ENCODE results near the gene ZNF541. TPM values are rescaled to one million over a fixed set of nuclear protein-coding genes. Genes with fewer than 3 reads are reported as not detected.

ZNF541 gene
- total and polyA plus RNA-seq, 11 donors, result 0.15 to 3.8 (median 1.1) TPM

GRCh38 chr19:47541518-47541917, 31.4 kb downstream of the ZNF541 start:
- no peak overlapping the region for H3K4me3 ChIP-seq
- peaks cover 0 to 16% (median 5%) of the 10 kb centered on the region in 12 donors for H3K4me1 ChIP-seq
- no peaks in the 10 kb centered on the region for H3K9me3 ChIP-seq
- peaks cover 0 to 25% (median 12%) of the 10 kb centered on the region in 9 donors for H3K27me3 ChIP-seq
- H3K36me3 ChIP-seq, result no peaks in the 10 kb centered on the region
- ATAC-seq, result no peak
- peak overlapping the region in 9 of 12 donors; percentile 4 to 88 (median 68) for H3K27ac ChIP-seq
- no peak for TF ChIP-seq POLR2A (IDR thresholded peaks at IDR 0.05)
- TF ChIP-seq CTCF (IDR thresholded peaks at IDR 0.05), result no peak
- intact Hi-C loops (cut with DNase I), result no loop called here
- no peak for DNase-seq
- 68 to 80% (median 72%) methylated on average over 6 of the region's 6 CpGs for WGBS, 4 donors

- Histone ChIP-seq H3K4me1 (peaks cover 0 to 16% (median 5%) of the 10 kb centered on the region in 12 donors), H3K9me3 (no peaks in the 10 kb centered on the region), H3K36me3 (no peaks in the 10 kb centered on the region), H3K27me3 (peaks cover 0 to 23% (median 12%) of the 10 kb centered on the region in 9 donors), H3K4me3 (no peak overlapping the region), H3K27ac (peak overlapping the region in 1 of 12 donors; percentile 88)
- ATAC-seq (no peak), DNase-seq (no peak)
- 56 to 75% (median 69%) methylated on average over 4 of the region's 4 CpGs for WGBS, 4 donors
- intact Hi-C loops (cut with DNase I), result no loop called here
- TF ChIP-seq CTCF (IDR thresholded peaks at IDR 0.05) (peak in 2 of 12 donors; percentile 17 to 35), POLR2A (IDR thresholded peaks at IDR 0.05) (no peak)
These were observed 32.2 kb downstream of the ZNF541 start for GRCh38 chr19:47540748-47541147.

- 55 to 67% (median 64%) methylated on average over 12 of the region's 12 CpGs for WGBS, 4 donors
- Histone ChIP-seq H3K27me3 (peaks cover 0 to 14% (median 3%) of the 10 kb centered on the region in 9 donors), H3K36me3 (no peaks in the 10 kb centered on the region), H3K4me1 (peaks cover 0 to 10% (median under 1%) of the 10 kb centered on the region in 12 donors), H3K9me3 (no peaks in the 10 kb centered on the region), H3K4me3 (no peak overlapping the region), H3K27ac (peak overlapping the region in 1 of 12 donors; percentile 88)
- intact Hi-C loops (cut with DNase I), result loop anchor here in 1 of 10 donors (10.0 kb wide), 1 partner anchor 165 kb away; no protein-coding TSS in a partner anchor
- no peak for ATAC-seq
- no peak for TF ChIP-seq POLR2A (IDR thresholded peaks at IDR 0.05)
- TF ChIP-seq CTCF (IDR thresholded peaks at IDR 0.05), result no peak
- no peak for DNase-seq
These were observed 33.1 kb downstream of the ZNF541 start for GRCh38 chr19:47539747-47540311.

GRCh38 chr19:47538812-47539211, 34.1 kb downstream of the ZNF541 start:
- DNase-seq (no peak), ATAC-seq (no peak)
- Histone ChIP-seq H3K27me3 (peaks cover 0 to 6% (median 0%) of the 10 kb centered on the region in 9 donors), H3K4me1 (peaks cover 0 to 10% (median 0%) of the 10 kb centered on the region in 12 donors), H3K27ac (no peak overlapping the region), H3K9me3 (no peaks in the 10 kb centered on the region), H3K4me3 (no peak overlapping the region), H3K36me3 (no peaks in the 10 kb centered on the region)
- WGBS, 4 donors, result 81 to 93% (median 85%) methylated on average over 4 to 5 of the region's 5 CpGs
- TF ChIP-seq CTCF (IDR thresholded peaks at IDR 0.05) (no peak), POLR2A (IDR thresholded peaks at IDR 0.05) (no peak)
- intact Hi-C loops (cut with DNase I), result loop anchor here in 1 of 10 donors (10.0 kb wide), 1 partner anchor 166 kb away; no protein-coding TSS in a partner anchor
